Measurements from ENCODE around the gene AK4.

DNA sequence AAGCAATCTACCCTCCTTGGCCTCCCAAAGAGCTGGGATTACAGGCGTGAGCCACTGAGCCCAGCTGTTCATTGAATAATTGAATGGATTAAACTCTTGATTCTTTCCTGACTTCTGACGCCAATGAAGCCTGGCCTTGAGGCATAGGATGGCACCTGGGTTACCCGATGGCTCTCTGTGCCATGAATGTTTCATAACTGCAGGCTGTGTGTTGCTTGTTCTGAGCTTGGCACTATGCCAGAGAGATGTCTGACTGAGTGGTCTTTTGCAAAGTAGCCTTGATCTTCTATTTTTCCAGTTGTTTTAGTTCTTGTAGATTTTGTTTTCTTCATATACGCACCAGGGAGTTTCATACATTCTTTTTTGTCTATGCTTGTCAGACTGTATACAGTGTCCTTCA, 38.5 kb upstream of the AK4 start:
- no peak for TF ChIP-seq CTCF (optimal IDR thresholded peaks at IDR 0.05 in 1 of 3, IDR thresholded peaks at IDR 0.05 in 1 of 3, conservative IDR thresholded peaks at IDR 0.05 in 1 of 3; ENCODE audit: extremely low read depth in 1 of 3, insufficient read depth in 2 of 3, low read length in 3 of 3)
- TF ChIP-seq EZH2 (IDR thresholded peaks at IDR 0.05; ENCODE audit: low read length) = no peak

Data from keratinocyte (primary cell).